ENCODE data around the gene KIF16B. TPM values are rescaled to one million over a fixed set of nuclear protein-coding genes. Genes with fewer than 3 reads are reported as not detected.

Gene KIF16B
- total RNA-seq, 1 experiment from 2014 or later, result 7.0 TPM

- TF ChIP-seq SRF (IDR thresholded peaks at IDR 0.05; ENCODE audit: low read depth) (no peak), POLR2A (IDR thresholded peaks at IDR 0.05; ENCODE audit: borderline replicate concordance, extremely low read depth, insufficient read depth, insufficient read length) (no peak), EZH2 (IDR thresholded peaks at IDR 0.05) (no peak), CBX3 (IDR thresholded peaks at IDR 0.05; ENCODE audit: low read depth) (no peak), JUND (IDR thresholded peaks at IDR 0.05) (no peak), REST (IDR thresholded peaks at IDR 0.05; ENCODE audit: low read depth) (no peak), MAX (IDR thresholded peaks at IDR 0.05) (no peak), ZFX (IDR thresholded peaks at IDR 0.05) (no peak), EGR1 (IDR thresholded peaks at IDR 0.05; ENCODE audit: low read depth) (no peak), EZH2phosphoT487 (IDR thresholded peaks at IDR 0.05; ENCODE audit: borderline replicate concordance) (no peak), ATF3 (IDR thresholded peaks at IDR 0.05) (no peak), RAD21 (IDR thresholded peaks at IDR 0.05; ENCODE audit: low read depth) (no peak), ZNF274 (IDR thresholded peaks at IDR 0.05; ENCODE audit: low read depth, low read length) (no peak)
- Histone ChIP-seq H3K79me2 (ENCODE audit: insufficient read depth, low read length) (no peaks in the 10 kb centered on the region), H3K36me3 (ENCODE audit: control insufficient read depth in 1 of 2, insufficient read depth in 2 of 2, low read length in 2 of 2) (no peaks in the 10 kb centered on the region), H4K20me1 (ENCODE audit: insufficient read depth) (no peaks in the 10 kb centered on the region), H3K4me2 (ENCODE audit: low read length) (no peak overlapping the region), H2AFZ (ENCODE audit: low read depth, low read length, poor library complexity, severe bottlenecking) (no peak overlapping the region), H3K9me2 (ENCODE audit: insufficient read depth) (no peaks in the 10 kb centered on the region), H3K9me3 (ENCODE audit: control insufficient read depth in 1 of 2, insufficient read depth in 1 of 2, low read depth in 1 of 2, low read length in 2 of 2) (no peaks in the 10 kb centered on the region), H3K27me3 (ENCODE audit: insufficient read depth, low read length) (peaks cover 17% of the 10 kb centered on the region; the same call in 1 of the 2 replicates), H3K4me1 (ENCODE audit: control insufficient read depth in 1 of 2, insufficient read depth in 2 of 2, low read length in 2 of 2) (no peaks in the 10 kb centered on the region), H3K9ac (ENCODE audit: low read length) (no peak overlapping the region), H3K4me3 (replicated peaks in 1 of 2; ENCODE audit: low read depth in 1 of 2, low read length in 2 of 2) (no peak overlapping the region), H3K27ac (ENCODE audit: low read depth, low read length) (no peak overlapping the region)
- intact Hi-C loops (cut with micrococcal nuclease), result no loop called here
- DNase-seq (ENCODE audit: low read depth, low spot score) (no peak), ATAC-seq (no peak)
- ChIA-PET RAD21 (ENCODE audit: low non-redundant PET in 1 of 2, low total read pairs in 2 of 2, uncharacterized antibody in 2 of 2, unreplicated experiment in 2 of 2) (no interaction called here), CTCF (no interaction called here), POLR2A (no interaction called here)
- no TSS peak for BruUV-seq (replicated peaks)
These were observed 327.4 kb downstream of the KIF16B start for GRCh38 chr20:16245879-16246278.
